Type B pancreatic cell (in vitro differentiated cells): Measurements from ENCODE around the gene WHAMM. TPM values are rescaled to one million over a fixed set of nuclear protein-coding genes. Genes with fewer than 3 reads are reported as not detected.

ENCODE experiments used
- DNase-seq: peaks from one replicate; pipeline ENCODE4 v3.0.0; 2021; ENCODE audit warnings: mixed read lengths; ENCODE audit not compliant: unreplicated experiment; ENCODE audit errors: extremely low spot score
- H3K27ac Mint-ChIP-seq: 2 replicates; pipeline ENCODE4 v1.8.0; 2021; ENCODE audit warnings: mild to moderate bottlenecking, mixed read lengths
- H3K27me3 Mint-ChIP-seq: 2 replicates; pipeline ENCODE4 v1.8.0; 2021; ENCODE audit warnings: mixed read lengths
- H3K36me3 Mint-ChIP-seq: 2 replicates; pipeline ENCODE4 v1.8.0; 2021; ENCODE audit warnings: mixed read lengths
- H3K4me1 Mint-ChIP-seq: one replicate; pipeline ENCODE4 v1.8.0; 2021; ENCODE audit warnings: mixed read lengths; ENCODE audit not compliant: unreplicated experiment
- H3K4me3 Mint-ChIP-seq: 2 replicates; pipeline ENCODE4 v1.8.0; 2021; ENCODE audit warnings: mild to moderate bottlenecking, mixed read lengths
- H3K9me3 Mint-ChIP-seq: 2 replicates; pipeline ENCODE4 v1.8.0; 2021; ENCODE audit warnings: mixed read lengths
- CTCF ChIP-seq: fragments of 200-600 bp; sonication (generic); conservative IDR thresholded peaks from 2 replicates; pipeline ENCODE4 v1.5.0; 2021; ENCODE audit warnings: antibody characterized with exemption, mild to moderate bottlenecking
- total RNA-seq: library from RNA; stranded (reverse); gene quantifications from 2 replicates; pipeline ENCODE4 v1.2.1, GENCODE V29; 2021; ENCODE audit warnings: low replicate concordance

Gene WHAMM
- total RNA-seq, 1 donor from 2014 or later: 9.0 TPM

GRCh38 chr15:82874961-82875360 lies 65.5 kb downstream of the WHAMM start:
- Mint-ChIP-seq H3K27me3 (no peaks in the 10 kb centered on the region), H3K27ac (no peak overlapping the region), H3K4me1 (peaks cover 11% of the 10 kb centered on the region), H3K36me3 (peaks cover 7% of the 10 kb centered on the region), H3K4me3 (no peak overlapping the region), H3K9me3 (no peaks in the 10 kb centered on the region)
- no peak for TF ChIP-seq CTCF
- no peak for DNase-seq

DNA sequence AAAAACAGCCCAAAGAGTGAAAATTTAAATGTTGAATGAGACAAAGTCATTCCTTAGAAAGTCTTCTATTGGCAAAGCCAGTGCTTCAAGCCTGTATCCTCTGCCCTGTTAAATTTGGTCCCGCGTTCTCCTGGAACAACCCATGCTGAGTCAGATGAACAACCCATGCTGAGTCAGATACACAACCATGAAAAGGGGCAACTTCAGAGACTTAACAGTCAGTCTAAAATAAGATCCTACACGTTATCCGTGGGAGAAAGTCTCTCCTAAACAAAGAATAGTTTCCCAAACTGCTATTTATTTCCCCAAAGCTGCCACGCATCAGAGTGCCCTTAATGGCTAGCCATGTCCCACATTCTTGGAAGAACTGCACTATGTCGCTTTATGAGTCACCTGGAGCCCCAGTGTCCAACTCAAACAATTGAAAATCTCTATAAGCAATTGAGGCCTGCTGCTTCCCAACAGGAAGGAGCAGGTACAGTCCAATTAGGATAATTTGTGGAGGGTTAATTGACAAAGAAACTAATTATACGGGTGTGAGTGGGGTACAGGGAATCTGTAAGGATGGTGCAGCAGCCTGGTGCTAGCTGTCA lies 66.1 kb downstream of the WHAMM start:
- Mint-ChIP-seq H3K27ac (no peak overlapping the region), H3K4me3 (no peak overlapping the region), H3K27me3 (no peaks in the 10 kb centered on the region), H3K9me3 (no peaks in the 10 kb centered on the region), H3K36me3 (peaks cover 8% of the 10 kb centered on the region), H3K4me1 (peaks cover 11% of the 10 kb centered on the region)
- TF ChIP-seq CTCF: no peak
- DNase-seq: no peak

DNA sequence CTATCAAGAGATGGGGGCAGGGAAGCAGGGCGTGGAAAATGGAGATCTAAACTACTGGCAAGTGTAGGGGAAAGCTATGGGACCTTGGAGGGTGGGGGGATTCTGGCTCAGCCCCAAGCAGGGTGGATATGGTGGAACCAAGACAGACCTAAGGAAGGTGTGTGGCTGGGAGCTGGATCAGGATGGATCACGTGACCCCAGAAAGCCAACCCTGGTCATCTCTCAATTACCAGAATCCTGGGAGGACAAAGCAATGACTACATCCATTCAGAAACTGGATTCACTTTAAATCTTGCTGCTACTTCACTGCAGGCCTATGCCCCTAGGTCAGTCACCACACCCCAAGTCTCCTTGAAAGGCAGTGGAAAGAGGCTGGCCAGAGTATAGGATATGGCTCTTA lies 68.4 kb downstream of the WHAMM start:
- H3K36me3 Mint-ChIP-seq: peaks cover 11% of the 10 kb centered on the region
- TF ChIP-seq CTCF: no peak

DNA sequence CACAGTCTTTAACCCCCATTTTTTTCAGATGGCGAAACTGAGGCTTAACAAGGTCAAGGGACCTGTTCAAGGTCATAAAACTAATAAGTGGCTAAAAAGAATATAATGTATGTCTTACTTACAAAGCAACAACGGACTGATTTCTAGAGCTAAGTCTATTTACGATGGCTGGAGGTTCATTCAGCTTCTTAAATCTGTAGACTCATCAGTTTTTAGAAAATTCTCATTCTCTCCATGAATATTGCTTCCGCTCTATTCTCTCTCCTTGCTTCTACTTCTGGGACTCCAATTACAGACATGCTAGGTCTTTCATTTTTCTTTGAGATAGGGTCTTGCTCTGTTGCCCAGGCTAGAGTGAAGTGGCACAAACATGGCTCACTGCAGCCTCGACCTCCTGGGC lies 68.9 kb downstream of the WHAMM start:
- Mint-ChIP-seq H3K4me1 (no peaks in the 10 kb centered on the region), H3K36me3 (peaks cover 11% of the 10 kb centered on the region), H3K27ac (no peak overlapping the region), H3K4me3 (no peak overlapping the region), H3K27me3 (no peaks in the 10 kb centered on the region), H3K9me3 (no peaks in the 10 kb centered on the region)
- DNase-seq: no peak
- no peak for TF ChIP-seq CTCF

More for the DNA sequence above, 68.4 kb downstream of the WHAMM start:
- no peak for DNase-seq
- Mint-ChIP-seq H3K27me3 (no peaks in the 10 kb centered on the region), H3K27ac (no peak overlapping the region), H3K4me1 (no peaks in the 10 kb centered on the region), H3K4me3 (no peak overlapping the region), H3K9me3 (no peaks in the 10 kb centered on the region)

GRCh38 chr15:82880704-82881103 lies 71.3 kb downstream of the WHAMM start:
- no peak overlapping the region for H3K27ac Mint-ChIP-seq
- H3K36me3 Mint-ChIP-seq: peaks cover 7% of the 10 kb centered on the region
- H3K27me3 Mint-ChIP-seq: no peaks in the 10 kb centered on the region
- no peaks in the 10 kb centered on the region for H3K9me3 Mint-ChIP-seq
- DNase-seq: no peak
- H3K4me3 Mint-ChIP-seq: no peak overlapping the region
- H3K4me1 Mint-ChIP-seq: no peaks in the 10 kb centered on the region
- no peak for TF ChIP-seq CTCF

GRCh38 chr15:82881747-82882146 lies 72.3 kb downstream of the WHAMM start:
- no peak overlapping the region for H3K27ac Mint-ChIP-seq
- no peaks in the 10 kb centered on the region for H3K4me1 Mint-ChIP-seq
- no peaks in the 10 kb centered on the region for H3K27me3 Mint-ChIP-seq
- H3K9me3 Mint-ChIP-seq: no peaks in the 10 kb centered on the region
- H3K36me3 Mint-ChIP-seq: peaks cover 7% of the 10 kb centered on the region
- TF ChIP-seq CTCF: no peak
- DNase-seq: no peak
- no peak overlapping the region for H3K4me3 Mint-ChIP-seq
